ENCODE data around the gene SYT2. TPM values are rescaled to one million over a fixed set of nuclear protein-coding genes. Genes with fewer than 3 reads are reported as not detected.

SYT2 gene
- total and polyA plus RNA-seq, 10 of the 15 experiments (the other 5 are each of a cell fraction or from before 2014, with no cell fraction given): not detected

GRCh38 chr1:202592146-202592545, 118.1 kb downstream of the SYT2 start (continued):
- no peak for TF ChIP-seq HCFC1 (IDR thresholded peaks at IDR 0.05; ENCODE audit: low read length)

- FAIRE-seq (no peak), ATAC-seq (no peak), DNase-seq (ENCODE audit: low read depth, low spot score) (no peak)
- no peak overlapping the region for H3K4me3 ChIP-seq
- TF ChIP-seq REST (IDR thresholded peaks at IDR 0.05; ENCODE audit: low read depth, low read length) (no peak), ZBTB40 (IDR thresholded peaks at IDR 0.05; ENCODE audit: borderline replicate concordance) (no peak), MYB (IDR thresholded peaks at IDR 0.05; ENCODE audit: borderline replicate concordance, low read depth, low read length) (no peak), HDGF (IDR thresholded peaks at IDR 0.05) (no peak), RFX5 (IDR thresholded peaks at IDR 0.05; ENCODE audit: low read depth, low read length) (no peak), CHD1 (IDR thresholded peaks at IDR 0.05; ENCODE audit: low read depth, low read length) (no peak)
- ChIA-PET POLR2A (no interaction called here), RAD21 (ENCODE audit: unreplicated experiment) (no interaction called here), CTCF (no interaction called here), SMC1A (ENCODE audit: uncharacterized antibody, unreplicated experiment) (no interaction called here)
- H3K9me3 ChIP-seq (replicated peaks; ENCODE audit: control insufficient read depth, insufficient read depth, low read length): no peaks in the 10 kb centered on the region
- H3K4me1 ChIP-seq (ENCODE audit: control insufficient read depth, insufficient read depth, low read length): peaks cover 4% of the 10 kb centered on the region
- in situ Hi-C loops (cut with MboI) (no loop called here), intact Hi-C loops (cut with micrococcal nuclease; ENCODE audit: unreplicated experiment) (no loop called here)
- H3K79me2 ChIP-seq (ENCODE audit: control insufficient read depth, insufficient read depth, low read length): no peaks in the 10 kb centered on the region
- 70% methylated on average over 7 of the region's 7 CpGs for WGBS (ENCODE audit: insufficient coverage, insufficient replicate concordance, low lambda C conversion rate, missing lambda C conversion rate)
- no peak overlapping the region for H3K27ac ChIP-seq (ENCODE audit: control insufficient read depth, insufficient read depth)
- BruUV-seq (replicated peaks): no TSS peak
- no peaks in the 10 kb centered on the region for H3K36me3 ChIP-seq (ENCODE audit: control insufficient read depth in 2 of 2, insufficient read depth in 2 of 2, low read length in 1 of 2)
- H3K27me3 ChIP-seq (replicated peaks in 1 of 2; ENCODE audit: control insufficient read depth in 2 of 2, insufficient read depth in 2 of 2, low read length in 1 of 2): no peaks in the 10 kb centered on the region
- no peak overlapping the region for H3K9ac ChIP-seq (ENCODE audit: control insufficient read depth, insufficient read depth, low read length)
- no peak overlapping the region for H3K4me2 ChIP-seq (ENCODE audit: control insufficient read depth, insufficient read depth)
- H2AFZ ChIP-seq (ENCODE audit: control insufficient read depth, low read depth, low read length): no peak overlapping the region
- H4K20me1 ChIP-seq (ENCODE audit: control insufficient read depth, insufficient read depth): no peaks in the 10 kb centered on the region; the same call in 1 of the 2 replicates
These were observed 118.7 kb downstream of the SYT2 start for GRCh38 chr1:202591515-202591914.
